Epithelial cell of prostate (primary cell): Measurements from ENCODE around the gene PRICKLE1.

Experiments used
- DNase-seq: peaks from one replicate; pipeline ENCODE4 v3.0.0-alpha.2; 2011; ENCODE audit warnings: low read depth, low spot score
- H3K27ac ChIP-seq: fragments of 450-650 bp; 2 replicates; pipeline ENCODE4 v1.5.1; 2017; ENCODE audit warnings: mild to moderate bottlenecking

PRICKLE1 gene

GRCh38 chr12:42468341-42468821, 121.2 kb downstream of the PRICKLE1 start:
- H3K27ac ChIP-seq: no peak overlapping the region
- DNase-seq: no peak

DNA sequence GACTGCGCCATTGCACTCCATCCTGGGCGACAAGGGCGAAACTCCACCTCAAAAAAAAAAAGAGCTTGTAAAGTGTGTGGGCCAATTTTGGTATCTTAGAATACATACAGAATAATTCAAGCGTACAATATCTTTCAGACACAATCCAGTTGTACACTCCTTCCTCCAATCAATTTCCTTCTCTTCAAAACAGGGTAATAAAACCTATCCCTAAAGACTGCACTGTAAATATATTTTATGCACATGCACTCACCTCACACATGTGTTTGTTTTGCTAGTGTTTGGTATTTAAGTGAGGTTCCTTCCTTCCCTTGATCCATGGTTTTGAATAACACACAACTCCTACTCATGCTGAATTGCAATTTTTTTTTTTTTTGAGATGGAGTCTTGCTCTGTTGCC, 125.9 kb downstream of the PRICKLE1 start:
- no peak overlapping the region for H3K27ac ChIP-seq
- DNase-seq: no peak

DNA sequence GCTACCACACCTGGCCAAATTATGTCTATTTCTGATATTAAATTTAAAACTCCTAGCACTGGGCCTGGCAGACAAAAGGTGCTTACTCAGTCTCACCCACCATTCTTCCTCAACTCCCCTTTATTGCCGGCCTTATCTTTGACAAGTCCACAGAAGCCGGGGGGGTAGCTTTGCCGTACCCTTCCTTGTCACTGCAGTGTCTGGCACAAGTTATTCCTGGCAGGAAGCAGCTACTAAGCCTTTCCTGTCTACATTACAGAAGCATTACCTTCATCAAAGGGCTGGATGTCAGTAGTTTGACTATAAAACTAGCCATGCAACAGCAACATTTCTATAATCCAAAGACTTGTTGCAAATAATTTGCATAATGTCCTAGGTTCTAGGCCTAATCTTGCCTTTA, 127.1 kb downstream of the PRICKLE1 start:
- DNase-seq: no peak
- no peak overlapping the region for H3K27ac ChIP-seq

GRCh38 chr12:42459336-42459847, 130.2 kb downstream of the PRICKLE1 start:
- DNase-seq: no peak

GRCh38 chr12:42458575-42458974, 131.0 kb downstream of the PRICKLE1 start:
- DNase-seq: no peak
- H3K27ac ChIP-seq: no peak overlapping the region

More at GRCh38 chr12:42459336-42459847, 130.2 kb downstream of the PRICKLE1 start:
- no peak overlapping the region for H3K27ac ChIP-seq

GRCh38 chr12:42450248-42450647, 139.3 kb downstream of the PRICKLE1 start:
- no peak for DNase-seq
- H3K27ac ChIP-seq: no peak overlapping the region

- no peak overlapping the region for H3K27ac ChIP-seq
- DNase-seq: no peak
These were observed 140.7 kb downstream of the PRICKLE1 start for GRCh38 chr12:42448841-42449240.

GRCh38 chr12:42447371-42447786, 142.2 kb downstream of the PRICKLE1 start:
- DNase-seq: no peak
- H3K27ac ChIP-seq: no peak overlapping the region

- DNase-seq: no peak
- H3K27ac ChIP-seq: no peak overlapping the region
These were observed 142.8 kb downstream of the PRICKLE1 start for GRCh38 chr12:42446761-42447160.

GRCh38 chr12:42445891-42446290, 143.7 kb downstream of the PRICKLE1 start:
- H3K27ac ChIP-seq: no peak overlapping the region
- DNase-seq: no peak

DNA sequence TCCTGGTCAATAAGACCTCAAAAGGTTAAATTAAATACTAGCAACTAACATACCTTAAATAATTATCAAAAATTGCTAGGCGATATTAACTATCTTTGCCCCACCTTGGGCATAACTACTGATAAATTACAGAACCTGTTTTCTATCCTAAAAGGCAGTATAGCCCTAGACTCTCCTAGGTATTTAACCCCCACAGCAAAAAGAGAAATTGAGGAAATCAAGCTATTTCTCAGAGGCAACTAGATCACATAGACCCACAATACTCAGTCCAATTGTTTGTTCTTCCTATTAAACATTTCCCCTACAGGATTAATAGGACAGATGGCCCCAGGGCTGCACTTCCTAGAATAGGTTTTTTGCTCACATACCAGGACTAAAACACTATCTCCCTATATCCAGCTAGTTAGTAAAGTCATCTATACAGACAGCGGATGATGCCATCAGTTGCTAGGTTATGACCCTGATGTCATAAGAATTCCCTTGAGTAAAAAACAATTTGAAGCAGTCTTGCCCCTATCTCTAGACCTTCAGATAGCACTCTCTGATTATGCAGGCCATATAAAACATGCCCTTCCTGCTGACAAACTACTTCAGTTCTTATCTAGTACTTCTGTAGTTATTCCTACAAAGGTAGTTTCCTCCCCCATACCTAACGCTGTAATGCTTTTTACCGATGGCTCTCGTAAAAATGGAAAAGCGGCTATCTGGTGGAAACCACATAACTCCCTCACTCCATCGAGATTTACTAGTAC, 145.2 kb downstream of the PRICKLE1 start:
- DNase-seq: no peak
- H3K27ac ChIP-seq: no peak overlapping the region

- no peak overlapping the region for H3K27ac ChIP-seq
- DNase-seq: no peak
These were observed 146.7 kb downstream of the PRICKLE1 start for GRCh38 chr12:42442888-42443287.

DNA sequence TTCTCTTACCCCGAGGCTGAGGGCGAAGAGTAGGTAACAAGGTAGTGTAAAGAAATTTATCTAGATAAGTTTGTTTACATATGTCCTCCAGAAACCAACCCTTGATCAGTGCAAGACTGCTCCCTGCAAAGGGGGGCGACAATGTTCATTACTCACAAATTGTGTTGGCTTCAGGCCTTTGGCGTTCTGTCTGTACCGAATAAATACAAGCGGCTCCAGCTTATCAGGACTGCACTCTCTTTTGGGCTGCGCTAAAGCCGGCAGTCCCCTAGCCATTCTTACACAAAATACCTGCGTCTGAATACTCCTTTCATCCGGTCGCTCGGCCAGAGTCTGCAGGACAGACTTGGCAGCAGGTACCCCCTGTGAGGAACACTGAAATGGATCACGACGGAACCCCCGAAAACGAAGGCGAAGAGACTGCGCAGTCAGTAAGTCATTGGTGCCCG, 147.2 kb downstream of the PRICKLE1 start:
- H3K27ac ChIP-seq: no peak overlapping the region
- no peak for DNase-seq

- no peak for DNase-seq
- no peak overlapping the region for H3K27ac ChIP-seq
These were observed 148.9 kb downstream of the PRICKLE1 start for GRCh38 chr12:42440608-42441007.

GRCh38 chr12:42432517-42433140, 156.9 kb downstream of the PRICKLE1 start:
- no peak overlapping the region for H3K27ac ChIP-seq
- DNase-seq: no peak

DNA sequence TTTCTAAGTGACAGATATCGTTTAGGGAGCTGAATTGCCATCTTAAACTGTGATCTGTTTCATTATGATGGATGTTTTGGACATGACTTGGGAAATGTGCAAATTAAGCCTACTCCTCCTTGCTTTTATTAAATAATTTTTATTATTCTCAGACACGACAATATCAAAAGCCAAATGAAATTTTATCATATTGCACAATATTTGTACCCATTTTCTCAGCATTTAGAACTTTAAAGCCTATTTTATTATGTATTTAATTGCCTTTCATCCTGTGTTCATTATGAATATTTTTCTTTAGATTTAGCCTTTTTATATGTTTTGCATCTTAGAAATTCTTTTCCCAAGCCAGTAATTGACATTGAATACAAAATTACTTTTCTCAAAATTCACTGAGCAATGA, 160.7 kb downstream of the PRICKLE1 start:
- no peak overlapping the region for H3K27ac ChIP-seq
- DNase-seq: no peak

DNA sequence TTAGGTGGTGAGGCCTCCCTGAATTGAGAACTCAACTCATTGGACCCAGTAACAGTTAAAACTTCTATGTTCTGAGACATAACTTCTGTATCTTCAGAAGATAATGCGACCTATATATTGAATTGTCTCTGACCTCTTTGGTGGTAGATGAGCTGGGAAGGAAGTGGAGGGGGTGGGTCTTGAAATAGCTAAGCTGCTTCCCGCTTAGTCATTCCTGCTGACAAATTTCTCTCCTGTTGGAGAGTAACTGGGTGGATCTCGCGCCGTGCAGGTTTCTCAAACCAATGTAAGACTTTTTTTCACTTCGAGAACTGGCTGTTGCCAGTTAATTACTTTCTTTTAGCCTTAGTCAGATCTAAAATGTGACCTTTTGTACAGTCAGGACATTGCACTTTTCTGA, 162.8 kb downstream of the PRICKLE1 start:
- peak overlapping the region; percentile 48 for H3K27ac ChIP-seq
- peak; percentile 40 for DNase-seq

DNA sequence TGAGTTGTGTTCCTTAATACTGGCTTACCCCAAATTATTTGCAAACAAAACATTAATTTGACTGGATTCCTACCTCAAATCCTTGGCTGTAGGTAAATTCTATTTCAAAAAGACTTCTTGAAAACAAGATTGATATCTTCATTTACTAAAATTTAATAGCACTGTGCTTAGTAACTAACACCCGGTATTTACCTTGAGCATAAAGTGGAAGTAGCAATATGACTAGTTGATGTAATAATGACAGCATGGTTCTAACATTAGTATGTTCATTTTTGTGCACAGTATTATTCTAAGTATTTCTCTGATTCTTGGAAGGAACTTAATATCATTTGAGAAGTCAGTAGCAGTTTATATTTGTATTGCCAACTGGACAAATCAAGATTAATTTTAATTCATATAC, 166.8 kb downstream of the PRICKLE1 start:
- DNase-seq: no peak
- no peak overlapping the region for H3K27ac ChIP-seq

GRCh38 chr12:42421844-42422779, 167.4 kb downstream of the PRICKLE1 start:
- H3K27ac ChIP-seq: no peak overlapping the region
- DNase-seq: no peak

DNA sequence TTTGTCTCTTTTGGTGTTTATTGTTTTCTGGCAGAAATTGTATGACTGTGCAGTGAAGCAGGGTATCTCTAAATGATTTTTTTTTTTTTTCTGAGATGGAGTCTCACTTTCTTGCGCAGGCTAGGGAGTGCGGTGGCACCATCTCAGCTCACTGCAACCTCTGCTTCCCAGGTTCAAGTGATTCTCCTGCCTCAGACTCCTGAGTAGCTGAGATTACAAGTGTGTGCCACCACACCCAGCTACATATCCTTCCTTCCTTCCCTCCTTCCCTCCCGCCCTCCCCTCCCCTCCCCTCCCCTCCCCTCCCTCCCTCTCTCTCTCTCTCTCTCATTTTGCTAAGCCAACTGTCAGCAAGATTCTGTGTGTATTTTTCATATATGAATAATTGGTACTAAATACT, 169.2 kb downstream of the PRICKLE1 start:
- no peak overlapping the region for H3K27ac ChIP-seq
- no peak for DNase-seq
